Measurements from ENCODE around the gene PSME2.
A peak's percentile ranks its signal among the peaks of the same experiment; 100 is the strongest.

Gene PSME2

GRCh38 chr14:24146978-24147760, 759 bp upstream of the PSME2 start, which contains the start of gene RNF31 (continued):
- TF ChIP-seq ZNF391 (tag by site-specific recombination; IDR thresholded peaks at IDR 0.05; ENCODE audit: borderline replicate concordance, low read depth) (peak; percentile 38; the same call in 1 of the 2 replicates), ZNF791 (tag by site-specific recombination; IDR thresholded peaks at IDR 0.05) (no peak), KLF7 (tag by site-specific recombination; IDR thresholded peaks at IDR 0.05; ENCODE audit: borderline replicate concordance) (no peak), ZNF223 (tag by site-specific recombination; IDR thresholded peaks at IDR 0.05) (no peak), TCF7L2 (IDR thresholded peaks at IDR 0.05; ENCODE audit: borderline replicate concordance, low read depth, low read length) (no peak), ZNF555 (tag by site-specific recombination; conservative IDR thresholded peaks at IDR 0.05) (no peak), ZFP69B (tag by site-specific recombination; IDR thresholded peaks at IDR 0.05) (peak; percentile 10; the same call in 1 of the 2 replicates), ZNF518A (tag by site-specific recombination; conservative IDR thresholded peaks at IDR 0.05; ENCODE audit: low read depth) (no peak), ZNF19 (tag by site-specific recombination; IDR thresholded peaks at IDR 0.05; ENCODE audit: low read depth) (no peak), SP2 (tag by site-specific recombination; IDR thresholded peaks at IDR 0.05) (peak; percentile 86), ZNF169 (tag by site-specific recombination; IDR thresholded peaks at IDR 0.05) (no peak), ZNF623 (tag by site-specific recombination; IDR thresholded peaks at IDR 0.05) (no peak), ZNF654 (tag by site-specific recombination; IDR thresholded peaks at IDR 0.05; ENCODE audit: low read depth) (no peak), ZNF777 (tag by site-specific recombination; IDR thresholded peaks at IDR 0.05; ENCODE audit: borderline replicate concordance) (no peak), ZNF148 (tag by site-specific recombination; IDR thresholded peaks at IDR 0.05; ENCODE audit: borderline replicate concordance) (no peak), ZNF146 (tag by site-specific recombination; IDR thresholded peaks at IDR 0.05) (no peak), HOXC10 (CRISPR knock-in tag; IDR thresholded peaks at IDR 0.05) (no peak), KLF16 (tag by site-specific recombination; IDR thresholded peaks at IDR 0.05) (peak; percentile 5; the same call in 1 of the 2 replicates), MEIS1 (CRISPR knock-in tag; IDR thresholded peaks at IDR 0.05; ENCODE audit: borderline replicate concordance) (no peak), ZSCAN23 (tag by site-specific recombination; IDR thresholded peaks at IDR 0.05) (no peak), ZNF610 (tag by site-specific recombination; IDR thresholded peaks at IDR 0.05; ENCODE audit: borderline replicate concordance) (no peak), EGR2 (tag by site-specific recombination; IDR thresholded peaks at IDR 0.05; ENCODE audit: low read depth) (no peak), ZSCAN5A (tag by site-specific recombination; IDR thresholded peaks at IDR 0.05) (0 out of 2 replicates have a peak, but pooled peaks have one; percentile 36), ZBTB44 (tag by site-specific recombination; IDR thresholded peaks at IDR 0.05) (no peak), ZNF423 (tag by site-specific recombination; IDR thresholded peaks at IDR 0.05) (no peak), ZNF629 (tag by site-specific recombination; IDR thresholded peaks at IDR 0.05) (peak; percentile 35; the same call in 1 of the 2 replicates), ZNF76 (tag by site-specific recombination; IDR thresholded peaks at IDR 0.05; ENCODE audit: borderline replicate concordance, low read depth) (no peak), ZNF585B (tag by site-specific recombination; IDR thresholded peaks at IDR 0.05) (no peak), ZNF776 (tag by site-specific recombination; IDR thresholded peaks at IDR 0.05; ENCODE audit: borderline replicate concordance) (no peak), ZBTB8A (tag by site-specific recombination; IDR thresholded peaks at IDR 0.05) (no peak)
